Kidney epithelial cell (primary cell): ENCODE measurements around the gene RPS18. TPM values are rescaled to one million over a fixed set of nuclear protein-coding genes. Genes with fewer than 3 reads are reported as not detected.

Experiments
- DNase-seq: peaks from one replicate; pipeline ENCODE4 v3.0.0-alpha.2; 2010; ENCODE audit warnings: low read depth
- H3K27me3 ChIP-seq: 2 replicates; pipeline ENCODE4 v1.6.0; 2011; ENCODE audit warnings: low read length; ENCODE audit not compliant: control insufficient read depth, insufficient read depth
- H3K36me3 ChIP-seq: 2 replicates; pipeline ENCODE4 v1.5.1; 2011; ENCODE audit warnings: low read length; ENCODE audit not compliant: control insufficient read depth, insufficient read depth
- H3K4me3 ChIP-seq: 2 replicates; pipeline ENCODE4 v1.5.1; 2011; ENCODE audit warnings: low read depth, mild to moderate bottlenecking, control low read depth, low read length
- total RNA-seq: library from RNA; depleted of rRNA; stranded (reverse); fragments of >200 nt; gene quantifications from 2 replicates; pipeline ENCODE4 v1.2.3, GENCODE V29; 2015
- TF ChIP-seq, protein P1 (sequence below): IDR thresholded peaks from 2 replicates; pipeline ENCODE4 v1.5.1; 2011; ENCODE audit warnings: mild to moderate bottlenecking, moderate library complexity, low read length, control low read depth, inconsistent platforms; ENCODE audit not compliant: insufficient read depth, poor library complexity, severe bottlenecking

RPS18 gene
- total RNA-seq, 1 donor from 2014 or later: 7,360 TPM

DNA sequence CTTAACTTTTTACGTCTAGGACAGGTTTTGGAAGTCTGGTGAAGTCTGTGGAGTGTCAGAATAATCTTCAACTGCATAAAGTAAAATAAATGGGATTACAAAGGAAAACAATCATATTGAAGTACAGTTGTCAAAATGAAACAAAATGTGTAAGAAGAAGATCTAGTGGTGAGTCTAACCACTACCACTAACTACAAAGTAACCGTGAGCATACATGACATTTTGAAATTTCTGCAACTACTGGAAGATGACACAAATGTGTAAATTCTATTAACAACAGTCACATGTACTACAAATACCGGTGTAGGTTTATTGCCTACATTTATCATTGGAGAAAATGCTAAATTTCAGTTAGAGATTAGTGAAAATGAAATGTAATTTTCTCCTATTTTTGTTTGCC, 29.9 kb upstream of the RPS18 start:
- TF ChIP-seq, protein P1, sequence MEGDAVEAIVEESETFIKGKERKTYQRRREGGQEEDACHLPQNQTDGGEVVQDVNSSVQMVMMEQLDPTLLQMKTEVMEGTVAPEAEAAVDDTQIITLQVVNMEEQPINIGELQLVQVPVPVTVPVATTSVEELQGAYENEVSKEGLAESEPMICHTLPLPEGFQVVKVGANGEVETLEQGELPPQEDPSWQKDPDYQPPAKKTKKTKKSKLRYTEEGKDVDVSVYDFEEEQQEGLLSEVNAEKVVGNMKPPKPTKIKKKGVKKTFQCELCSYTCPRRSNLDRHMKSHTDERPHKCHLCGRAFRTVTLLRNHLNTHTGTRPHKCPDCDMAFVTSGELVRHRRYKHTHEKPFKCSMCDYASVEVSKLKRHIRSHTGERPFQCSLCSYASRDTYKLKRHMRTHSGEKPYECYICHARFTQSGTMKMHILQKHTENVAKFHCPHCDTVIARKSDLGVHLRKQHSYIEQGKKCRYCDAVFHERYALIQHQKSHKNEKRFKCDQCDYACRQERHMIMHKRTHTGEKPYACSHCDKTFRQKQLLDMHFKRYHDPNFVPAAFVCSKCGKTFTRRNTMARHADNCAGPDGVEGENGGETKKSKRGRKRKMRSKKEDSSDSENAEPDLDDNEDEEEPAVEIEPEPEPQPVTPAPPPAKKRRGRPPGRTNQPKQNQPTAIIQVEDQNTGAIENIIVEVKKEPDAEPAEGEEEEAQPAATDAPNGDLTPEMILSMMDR: no peak
- Histone ChIP-seq H3K36me3 (no peaks in the 10 kb centered on the region), H3K27me3 (peaks cover 2% of the 10 kb centered on the region), H3K4me3 (no peak overlapping the region)
- no peak for DNase-seq

DNA sequence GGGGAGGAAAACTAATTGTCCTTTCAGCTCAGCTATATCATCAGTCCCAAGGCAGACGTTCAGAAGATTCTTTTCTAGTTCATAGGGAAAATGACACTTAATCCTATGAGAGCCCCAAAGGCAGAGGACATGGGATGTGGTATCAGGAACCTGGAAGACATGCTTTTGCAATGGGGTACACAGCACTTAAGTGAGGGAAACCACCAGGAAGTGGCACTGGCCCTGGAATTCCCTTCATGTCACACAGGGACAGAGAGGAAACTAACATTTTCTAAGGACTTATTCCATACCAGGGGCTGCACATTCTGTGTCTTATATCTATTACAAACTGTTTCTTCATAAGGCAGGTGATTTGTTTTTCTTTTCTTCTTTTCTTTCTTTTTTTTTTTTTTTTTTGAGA, 28.4 kb upstream of the RPS18 start:
- no peaks in the 10 kb centered on the region for H3K36me3 ChIP-seq
- no peak overlapping the region for H3K4me3 ChIP-seq
- TF ChIP-seq, protein P1: no peak
- DNase-seq: no peak
- H3K27me3 ChIP-seq: peaks cover 2% of the 10 kb centered on the region

DNA sequence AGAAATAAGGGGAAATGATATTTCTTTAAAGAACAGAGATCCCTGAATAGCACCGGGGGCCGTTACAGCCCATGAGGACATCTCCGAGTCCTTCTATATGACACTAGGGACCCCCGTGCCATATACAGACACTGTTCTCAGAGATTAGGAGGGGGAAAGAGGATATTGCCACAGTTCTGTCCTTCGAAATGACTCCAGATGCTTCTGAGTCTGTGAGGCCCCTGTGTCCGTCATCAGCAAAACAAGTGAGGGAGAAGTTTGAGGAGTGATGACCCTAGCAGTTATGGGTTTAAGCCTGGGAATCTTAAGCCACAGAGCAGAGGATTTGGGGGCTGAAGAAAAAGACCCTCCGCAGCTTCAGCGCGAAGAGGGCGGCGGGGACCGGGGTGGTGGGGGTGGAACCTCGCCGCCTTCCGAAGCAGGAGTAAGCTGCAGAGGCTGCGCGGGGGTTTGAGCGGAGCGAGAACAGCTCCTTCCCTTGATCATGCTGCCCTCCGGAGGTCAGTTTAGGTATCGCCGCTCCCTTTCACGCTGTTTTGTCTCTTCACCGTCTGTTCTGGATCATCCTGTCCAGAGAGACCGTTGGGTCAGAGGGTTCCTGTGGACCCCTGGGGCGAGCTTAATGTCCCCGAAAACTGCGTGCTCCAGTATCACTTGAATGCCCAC, 23.8 kb upstream of the RPS18 start:
- Histone ChIP-seq H3K4me3 (peak overlapping the region; percentile 34), H3K36me3 (no peaks in the 10 kb centered on the region), H3K27me3 (peaks cover 2% of the 10 kb centered on the region)
- TF ChIP-seq, protein P1: peak; percentile 93
- DNase-seq: no peak

DNA sequence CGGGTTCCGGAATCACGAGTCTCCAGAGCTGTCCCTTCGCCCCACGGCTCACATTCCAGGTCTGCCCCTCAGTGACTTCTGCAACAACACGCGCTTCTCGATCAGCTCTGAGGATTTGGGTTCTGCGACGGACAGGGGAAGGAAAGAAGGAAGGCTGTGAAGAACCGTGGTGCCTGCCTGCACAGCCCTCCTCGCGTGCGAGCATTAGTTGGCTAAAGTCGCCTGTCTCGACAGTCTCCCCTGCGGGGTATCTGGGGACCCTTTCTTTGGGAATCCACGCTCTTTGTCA, 23.3 kb upstream of the RPS18 start:
- no peak for DNase-seq
- no peaks in the 10 kb centered on the region for H3K36me3 ChIP-seq
- TF ChIP-seq, protein P1: no peak
- peak overlapping the region; percentile 34 for H3K4me3 ChIP-seq
- H3K27me3 ChIP-seq: peaks cover 2% of the 10 kb centered on the region

DNA sequence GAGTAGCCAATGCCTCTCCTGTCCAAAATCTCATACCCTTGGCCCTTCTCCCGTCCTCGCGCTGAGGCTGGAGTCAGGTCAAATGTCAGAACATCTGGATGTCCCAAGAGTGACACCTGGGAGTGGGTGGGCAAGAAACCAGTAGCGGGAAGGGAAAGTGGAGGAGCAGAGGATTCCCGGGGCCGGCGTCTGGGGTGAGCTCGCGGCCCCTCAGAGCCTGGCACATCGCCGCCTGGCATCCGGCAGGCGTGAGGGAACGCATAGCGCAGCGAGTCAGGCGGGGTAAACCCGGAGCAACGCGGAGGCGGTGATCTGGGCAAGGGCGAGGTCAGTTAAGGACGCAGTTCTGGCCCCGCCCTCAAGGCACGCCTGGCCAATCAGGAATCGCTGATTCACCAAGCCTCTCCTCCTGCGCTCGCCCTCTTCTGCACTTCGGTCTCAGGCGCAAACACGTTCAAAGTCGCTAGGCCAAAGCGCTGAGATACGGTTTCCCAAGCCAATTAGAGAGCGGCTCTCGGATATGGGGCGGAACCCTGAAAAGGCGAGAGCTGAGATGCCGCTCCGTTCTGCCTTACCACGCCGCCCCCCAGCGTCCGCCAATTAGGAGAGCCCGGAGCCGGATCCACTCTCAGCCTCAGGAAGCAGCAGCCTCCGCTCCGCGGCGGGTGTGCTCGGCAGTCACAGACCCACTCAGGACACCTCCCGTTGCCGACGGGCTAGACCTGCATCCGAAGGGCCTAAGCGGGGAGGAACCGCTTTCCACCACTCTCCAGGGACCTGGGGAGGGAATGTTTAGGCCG, 22.7 kb upstream of the RPS18 start:
- TF ChIP-seq, protein P1: peak; percentile 19
- Histone ChIP-seq H3K36me3 (no peaks in the 10 kb centered on the region), H3K27me3 (no peaks in the 10 kb centered on the region), H3K4me3 (peak overlapping the region; percentile 49)
- peak; percentile 94 for DNase-seq
